GM18508 (cell line): Measurements from ENCODE around the gene GRIA3.
"Not testable (repeated sequence)": the region's sequence is repeated elsewhere in the genome, so short reads cannot be mapped to it uniquely, and the experiment has no call there.

Source experiments
- ATAC-seq: cut with Tn5 transposase; IDR thresholded peaks from one replicate; pipeline ENCODE4 v1.9.1; 2021; ENCODE audit warnings: moderate number of reproducible peaks; ENCODE audit not compliant: insufficient read depth, unreplicated experiment

The GRIA3 gene

GRCh38 chrX:123513585-123514278, 329.7 kb downstream of the GRIA3 start:
- ATAC-seq, result no peak

- ATAC-seq, result not testable (repeated sequence)
Observed at GRCh38 chrX:123514279-123514640, 330.2 kb downstream of the GRIA3 start.

- ATAC-seq, result no peak
Observed at GRCh38 chrX:123518791-123519190, 334.7 kb downstream of the GRIA3 start.

GRCh38 chrX:123525123-123525725, 341.1 kb downstream of the GRIA3 start:
- no peak for ATAC-seq

- not testable (repeated sequence) for ATAC-seq
Observed at GRCh38 chrX:123530726-123531125, 346.6 kb downstream of the GRIA3 start.
